Liver (tissue), 9 donors: ENCODE measurements around the gene NARS2. TPM values are rescaled to one million over a fixed set of nuclear protein-coding genes. Genes with fewer than 3 reads are reported as not detected.
A peak's percentile ranks its signal among the peaks of the same experiment; 100 is the strongest.

Source experiments
- DNase-seq: peaks from one replicate; pipeline ENCODE4 v3.0.0-alpha.2; 2017; ENCODE audit warnings: low spot score
- H3K27ac ChIP-seq, 2 donors: one replicate each; pipeline ENCODE4 v1.7.0; 2013; ENCODE audit warnings: inconsistent platforms in 2 of 2, low read length in 2 of 2, control low read depth in 1 of 2, low read depth in 1 of 2, mild to moderate bottlenecking in 1 of 2
- H3K27me3 ChIP-seq, 4 donors: one replicate each; pipeline versions ENCODE4 v1.6.1 to v1.7.0; 2013; ENCODE audit warnings: low read length in 3 of 4, inconsistent platforms in 1 of 4, mild to moderate bottlenecking in 1 of 4, moderate library complexity in 1 of 4; ENCODE audit not compliant: control insufficient read depth in 4 of 4, insufficient read depth in 4 of 4
- H3K36me3 ChIP-seq, 4 donors: one replicate each; pipeline versions ENCODE4 v1.6.1 to v1.7.0; 2013; ENCODE audit warnings: low read length in 3 of 4, mild to moderate bottlenecking in 3 of 4, low read depth in 1 of 4, moderate library complexity in 1 of 4; ENCODE audit not compliant: control insufficient read depth in 4 of 4, insufficient read depth in 3 of 4
- H3K4me1 ChIP-seq, 4 donors: one replicate each; pipeline versions ENCODE4 v1.6.1 to v1.7.0; 2013; ENCODE audit warnings: low read length in 3 of 4, mild to moderate bottlenecking in 3 of 4, moderate library complexity in 1 of 4; ENCODE audit not compliant: control insufficient read depth in 4 of 4, insufficient read depth in 4 of 4
- H3K4me3 ChIP-seq, 3 donors: one replicate each; pipeline versions ENCODE4 v1.6.1 to v1.7.0; 2013; ENCODE audit warnings: low read length in 3 of 3, control low read depth in 1 of 3, low read depth in 1 of 3, mild to moderate bottlenecking in 1 of 3
- H3K9ac ChIP-seq, 2 donors: one replicate each; pipeline ENCODE4 v1.7.0; 2013; ENCODE audit warnings: low read length in 2 of 2, mild to moderate bottlenecking in 2 of 2, moderate library complexity in 2 of 2, control low read depth in 1 of 2, low read depth in 1 of 2
- H3K9me3 ChIP-seq, 4 donors: one replicate each; pipeline versions ENCODE4 v1.6.1 to v1.7.0; 2013; ENCODE audit warnings: low read length in 3 of 4; ENCODE audit not compliant: control insufficient read depth in 4 of 4
- ATF3 ChIP-seq: IDR thresholded peaks from 2 replicates; pipeline ENCODE4 v1.6.1; 2016; ENCODE audit warnings: antibody characterized with exemption
- CTCF ChIP-seq: fragments of 150-350 bp; IDR thresholded peaks from 2 replicates; pipeline ENCODE4 v1.5.1; 2017; ENCODE audit warnings: improper control_type of control experiment, low read depth, low read length; ENCODE audit not compliant: missing input control
- EGR1 ChIP-seq, 2 donors: IDR thresholded peaks; 2 replicates each; pipeline ENCODE4 v1.6.1; 2016 to 2018; ENCODE audit warnings: antibody characterized with exemption in 2 of 2, low read depth in 2 of 2
- FOXA1 ChIP-seq: IDR thresholded peaks from 2 replicates; pipeline ENCODE4 v1.6.1; 2016; ENCODE audit warnings: antibody characterized with exemption
- FOXA2 ChIP-seq: IDR thresholded peaks from 2 replicates; pipeline ENCODE4 v1.6.1; 2016; ENCODE audit warnings: antibody characterized with exemption
- GABPA ChIP-seq, 2 donors: IDR thresholded peaks in 1 of 2; conservative IDR thresholded peaks in 1 of 2; 2 replicates each; pipeline ENCODE4 v1.6.1; 2016; ENCODE audit warnings: antibody characterized with exemption in 2 of 2, mild to moderate bottlenecking in 1 of 2, moderate library complexity in 1 of 2
- HNF4A ChIP-seq, 2 donors: conservative IDR thresholded peaks; 2 replicates each; pipeline ENCODE4 v1.6.1; 2016; ENCODE audit warnings: antibody characterized with exemption in 2 of 2, mild to moderate bottlenecking in 2 of 2
- HNF4G ChIP-seq: IDR thresholded peaks from 2 replicates; pipeline ENCODE4 v1.6.1; 2016; ENCODE audit warnings: antibody characterized with exemption
- JUND ChIP-seq, 2 donors: IDR thresholded peaks; 2 replicates each; pipeline ENCODE4 v1.6.1; 2016; ENCODE audit warnings: antibody characterized with exemption in 2 of 2
- NR2F2 ChIP-seq: IDR thresholded peaks from 2 replicates; pipeline ENCODE4 v1.6.1; 2016; ENCODE audit warnings: antibody characterized with exemption
- RAD21 ChIP-seq, 2 donors: IDR thresholded peaks; 2 replicates each; pipeline ENCODE4 v1.6.1; 2016; ENCODE audit warnings: antibody characterized with exemption in 2 of 2, mild to moderate bottlenecking in 2 of 2
- RXRA ChIP-seq, 2 donors: IDR thresholded peaks; 2 replicates each; pipeline ENCODE4 v1.6.1; 2017 to 2018; ENCODE audit warnings: antibody characterized with exemption in 2 of 2, mild to moderate bottlenecking in 1 of 2
- SP1 ChIP-seq: IDR thresholded peaks from 2 replicates; pipeline ENCODE4 v1.6.1; 2018; ENCODE audit warnings: antibody characterized with exemption, mild to moderate bottlenecking
- TAF1 ChIP-seq: conservative IDR thresholded peaks from 2 replicates; pipeline ENCODE4 v1.6.1; 2016; ENCODE audit warnings: antibody characterized with exemption, mild to moderate bottlenecking
- ZBTB33 ChIP-seq: IDR thresholded peaks from 2 replicates; pipeline ENCODE4 v1.6.1; 2016; ENCODE audit warnings: antibody characterized with exemption
- WGBS: extraction: QIAGEN DNeasy Blood & Tissue Kit; methylation state at CpG from one replicate; pipeline ENCODE4 v1.1.7; 2013; 5-methylcytosine and 5-hydroxymethylcytosine counted together
- polyA plus RNA-seq, 2 donors: library from polyadenylated mRNA; stranded (reverse) in 1 of 2; unstranded in 1 of 2; fragments of 200-250 nt in 1 of 2; fragments of >200 nt in 1 of 2; fragmentation: Nextera tagmentation in 1 of 2; extraction: Ambion mirVana in 1 of 2; gene quantifications; one replicate each; pipeline versions ENCODE4 v1.2.1 to v1.2.3, GENCODE V29; 2013 to 2015
- total RNA-seq, 2 donors: library from RNA; depleted of rRNA; stranded (reverse); fragments of >200 nt; gene quantifications; one replicate each; pipeline ENCODE4 v1.2.3, GENCODE V29; 2014
- TF ChIP-seq, protein P1 (sequence below): IDR thresholded peaks from 2 replicates; pipeline ENCODE4 v1.6.1; 2016; ENCODE audit warnings: antibody characterized with exemption
- TF ChIP-seq, protein P2 (sequence below): IDR thresholded peaks from 2 replicates; pipeline ENCODE4 v1.6.1; 2016; ENCODE audit warnings: antibody characterized with exemption, mild to moderate bottlenecking
- donor health status: healthy.
- donor health status: healthy.
- donor health status: healthy.
- donor health status: healthy.
- donor health status: healthy.

Gene NARS2
- total and polyA plus RNA-seq, 4 donors, result 10.4 to 19.4 (median 11.8) TPM

DNA sequence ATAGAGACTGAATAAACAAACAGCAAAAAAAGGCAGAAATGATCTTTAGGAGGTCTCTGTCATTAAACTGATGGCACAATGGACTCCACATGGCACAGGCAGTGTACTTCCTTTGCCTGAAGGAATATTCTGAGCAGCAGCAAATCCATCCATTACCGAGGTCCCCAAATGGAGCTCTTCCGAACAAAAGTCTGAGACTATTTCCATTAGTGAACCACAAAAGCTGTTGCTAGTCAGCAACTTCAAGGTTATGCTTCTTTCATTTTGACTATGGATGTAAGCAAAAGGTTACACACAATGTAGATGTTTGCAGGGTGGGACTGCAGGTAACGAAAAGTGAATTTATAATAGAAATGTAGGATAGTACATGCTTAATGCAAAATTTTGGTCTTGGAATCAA, 14.5 kb downstream of the NARS2 start:
- no peak for DNase-seq
- no peak for TF ChIP-seq RAD21 (IDR thresholded peaks at IDR 0.05)
- TF ChIP-seq JUND (IDR thresholded peaks at IDR 0.05), result no peak
- no peak for TF ChIP-seq GABPA (IDR thresholded peaks at IDR 0.05 in 1 of 2, conservative IDR thresholded peaks at IDR 0.05 in 1 of 2)
- TF ChIP-seq FOXA1, result no peak
- TF ChIP-seq FOXA2, result no peak
- TF ChIP-seq EGR1 (IDR thresholded peaks at IDR 0.05; ENCODE audit: low read depth in 2 of 2), result no peak
- no peak for TF ChIP-seq ATF3
- TF ChIP-seq, protein P1, sequence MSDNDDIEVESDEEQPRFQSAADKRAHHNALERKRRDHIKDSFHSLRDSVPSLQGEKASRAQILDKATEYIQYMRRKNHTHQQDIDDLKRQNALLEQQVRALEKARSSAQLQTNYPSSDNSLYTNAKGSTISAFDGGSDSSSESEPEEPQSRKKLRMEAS, result no peak
- TF ChIP-seq HNF4G, result no peak
- TF ChIP-seq CTCF, result no peak
- no peak for TF ChIP-seq ZBTB33
- no peak for TF ChIP-seq RXRA (IDR thresholded peaks at IDR 0.05)
- no peak for TF ChIP-seq NR2F2
- no peak for TF ChIP-seq HNF4A (conservative IDR thresholded peaks at IDR 0.05)
- no peak for TF ChIP-seq TAF1
- TF ChIP-seq, protein P2, sequence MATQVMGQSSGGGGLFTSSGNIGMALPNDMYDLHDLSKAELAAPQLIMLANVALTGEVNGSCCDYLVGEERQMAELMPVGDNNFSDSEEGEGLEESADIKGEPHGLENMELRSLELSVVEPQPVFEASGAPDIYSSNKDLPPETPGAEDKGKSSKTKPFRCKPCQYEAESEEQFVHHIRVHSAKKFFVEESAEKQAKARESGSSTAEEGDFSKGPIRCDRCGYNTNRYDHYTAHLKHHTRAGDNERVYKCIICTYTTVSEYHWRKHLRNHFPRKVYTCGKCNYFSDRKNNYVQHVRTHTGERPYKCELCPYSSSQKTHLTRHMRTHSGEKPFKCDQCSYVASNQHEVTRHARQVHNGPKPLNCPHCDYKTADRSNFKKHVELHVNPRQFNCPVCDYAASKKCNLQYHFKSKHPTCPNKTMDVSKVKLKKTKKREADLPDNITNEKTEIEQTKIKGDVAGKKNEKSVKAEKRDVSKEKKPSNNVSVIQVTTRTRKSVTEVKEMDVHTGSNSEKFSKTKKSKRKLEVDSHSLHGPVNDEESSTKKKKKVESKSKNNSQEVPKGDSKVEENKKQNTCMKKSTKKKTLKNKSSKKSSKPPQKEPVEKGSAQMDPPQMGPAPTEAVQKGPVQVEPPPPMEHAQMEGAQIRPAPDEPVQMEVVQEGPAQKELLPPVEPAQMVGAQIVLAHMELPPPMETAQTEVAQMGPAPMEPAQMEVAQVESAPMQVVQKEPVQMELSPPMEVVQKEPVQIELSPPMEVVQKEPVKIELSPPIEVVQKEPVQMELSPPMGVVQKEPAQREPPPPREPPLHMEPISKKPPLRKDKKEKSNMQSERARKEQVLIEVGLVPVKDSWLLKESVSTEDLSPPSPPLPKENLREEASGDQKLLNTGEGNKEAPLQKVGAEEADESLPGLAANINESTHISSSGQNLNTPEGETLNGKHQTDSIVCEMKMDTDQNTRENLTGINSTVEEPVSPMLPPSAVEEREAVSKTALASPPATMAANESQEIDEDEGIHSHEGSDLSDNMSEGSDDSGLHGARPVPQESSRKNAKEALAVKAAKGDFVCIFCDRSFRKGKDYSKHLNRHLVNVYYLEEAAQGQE, result no peak
- Histone ChIP-seq H3K27ac (peak overlapping the region in 1 of 2 donors; percentile 33), H3K36me3 (peaks cover 2 to 4% (median 4%) of the 10 kb centered on the region in 4 donors), H3K9me3 (no peaks in the 10 kb centered on the region), H3K9ac (no peak overlapping the region), H3K4me3 (no peak overlapping the region), H3K27me3 (no peaks in the 10 kb centered on the region), H3K4me1 (peaks cover 2 to 13% (median 8%) of the 10 kb centered on the region in 4 donors)
- 89% methylated on average over 3 of the region's 3 CpGs for WGBS

GRCh38 chr11:78557236-78557635, 17.4 kb downstream of the NARS2 start:
- no peak overlapping the region for H3K27ac ChIP-seq
- no peak overlapping the region for H3K9ac ChIP-seq
- H3K9me3 ChIP-seq, result no peaks in the 10 kb centered on the region
- peaks cover 2 to 13% (median 7%) of the 10 kb centered on the region in 4 donors for H3K4me1 ChIP-seq
- WGBS, result 95% methylated on average over 2 of the region's 2 CpGs
- DNase-seq, result no peak
- no peak overlapping the region for H3K4me3 ChIP-seq
- TF ChIP-seq ZBTB33 (no peak), EGR1 (IDR thresholded peaks at IDR 0.05; ENCODE audit: low read depth in 2 of 2) (no peak), SP1 (no peak), ATF3 (no peak), RAD21 (IDR thresholded peaks at IDR 0.05) (no peak), JUND (IDR thresholded peaks at IDR 0.05) (no peak), FOXA2 (no peak)
- H3K36me3 ChIP-seq, result peaks cover 2 to 5% (median 4%) of the 10 kb centered on the region in 4 donors
- no peaks in the 10 kb centered on the region for H3K27me3 ChIP-seq
